GM18873 (cell line): Measurements from ENCODE around the gene EPHA10.
A peak's percentile ranks its signal among the peaks of the same experiment; 100 is the strongest.

Experiments used
- ATAC-seq: cut with Tn5 transposase; IDR thresholded peaks from one replicate; pipeline ENCODE4 v1.9.1; 2021; ENCODE audit warnings: mild to moderate bottlenecking, moderate library complexity, moderate number of reproducible peaks; ENCODE audit not compliant: unreplicated experiment, low FRiP score

The EPHA10 gene

DNA sequence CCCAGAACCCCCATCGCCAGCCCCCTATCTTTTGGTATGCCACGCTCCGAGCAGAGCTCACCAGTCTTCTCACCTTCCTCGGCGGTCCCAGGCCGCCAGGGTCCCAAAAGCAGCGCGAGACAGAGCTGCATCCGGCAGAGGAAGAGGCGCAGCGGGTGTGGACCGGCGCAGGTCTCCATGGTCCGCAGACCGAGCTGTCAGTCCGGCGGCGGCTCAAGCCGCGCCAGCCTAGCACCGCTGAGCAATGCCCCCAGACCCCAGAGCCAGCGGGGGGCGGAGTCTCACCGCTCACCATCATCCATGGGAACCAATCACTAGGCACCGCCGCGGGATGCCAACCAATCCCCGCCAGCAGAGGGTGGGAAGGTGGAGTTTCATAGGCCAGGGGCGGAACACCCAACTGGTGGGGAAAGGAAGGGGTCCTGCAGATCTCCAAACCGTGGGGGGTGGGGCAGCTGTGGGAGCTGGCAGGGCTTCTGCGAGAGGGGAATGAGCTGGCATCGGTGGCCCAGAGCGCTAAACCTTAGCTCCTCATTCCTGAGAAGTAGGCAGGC lies at the start of gene EPHA10:
Gene EPHA10, minus strand, starts transcription at position 233 of the 554 bp plus-strand sequence. Its CDS starts 54 bp downstream, at position 179.
- ATAC-seq, result no peak

GRCh38 chr1:37814252-37814651 lies 49.3 kb upstream of the EPHA10 start:
- ATAC-seq, result no peak

GRCh38 chr1:37813529-37814145 lies 48.7 kb upstream of the EPHA10 start:
- no peak for ATAC-seq

DNA sequence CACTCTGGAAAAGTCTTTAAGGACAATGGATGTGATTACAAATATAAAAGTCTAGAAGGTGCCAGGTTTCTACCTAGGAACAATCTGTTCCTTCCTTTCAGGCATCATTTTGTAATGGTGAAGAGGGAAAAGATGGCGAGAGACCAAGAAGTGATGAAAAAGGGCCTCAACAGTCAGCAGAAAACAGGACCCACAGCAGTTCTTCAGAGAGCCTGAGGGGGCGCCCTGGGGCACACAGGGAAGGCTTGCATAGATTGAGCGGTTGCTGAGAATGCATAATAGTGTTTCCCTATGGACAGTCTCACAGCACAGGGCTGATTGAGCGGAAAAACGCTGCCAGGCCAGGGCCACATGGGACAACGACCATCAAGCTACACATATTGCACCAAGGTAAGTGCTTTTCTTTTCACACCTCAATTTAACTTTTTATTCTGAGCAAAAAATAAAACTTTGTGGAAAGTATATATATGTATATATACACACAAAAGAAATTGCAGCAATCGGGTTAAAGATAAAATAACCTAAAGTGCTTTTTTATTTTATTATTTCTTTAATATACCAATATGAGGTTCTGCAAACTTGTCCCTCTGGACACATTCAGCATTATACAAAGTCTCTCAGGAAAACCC lies 46.2 kb upstream of the EPHA10 start:
- no peak for ATAC-seq

DNA sequence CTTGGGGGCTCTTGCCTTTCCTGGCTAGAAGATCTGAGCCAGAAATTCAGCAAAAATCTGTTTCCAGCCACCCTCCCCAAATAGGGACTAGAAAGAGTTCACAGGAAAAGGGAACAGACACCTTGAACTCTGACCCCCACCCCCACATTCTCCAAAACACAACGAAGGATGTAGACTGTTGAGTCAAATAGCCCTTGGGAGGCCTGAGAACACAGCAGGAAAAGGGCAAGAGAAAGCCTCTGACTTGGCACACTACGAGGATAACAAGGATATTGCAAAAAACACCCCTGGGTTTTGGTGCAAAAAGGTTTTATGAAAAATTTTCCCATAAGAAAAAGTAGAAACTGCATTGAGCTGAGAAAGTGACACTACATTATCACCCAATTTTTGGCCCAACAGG lies 45.0 kb upstream of the EPHA10 start:
- ATAC-seq, result no peak

DNA sequence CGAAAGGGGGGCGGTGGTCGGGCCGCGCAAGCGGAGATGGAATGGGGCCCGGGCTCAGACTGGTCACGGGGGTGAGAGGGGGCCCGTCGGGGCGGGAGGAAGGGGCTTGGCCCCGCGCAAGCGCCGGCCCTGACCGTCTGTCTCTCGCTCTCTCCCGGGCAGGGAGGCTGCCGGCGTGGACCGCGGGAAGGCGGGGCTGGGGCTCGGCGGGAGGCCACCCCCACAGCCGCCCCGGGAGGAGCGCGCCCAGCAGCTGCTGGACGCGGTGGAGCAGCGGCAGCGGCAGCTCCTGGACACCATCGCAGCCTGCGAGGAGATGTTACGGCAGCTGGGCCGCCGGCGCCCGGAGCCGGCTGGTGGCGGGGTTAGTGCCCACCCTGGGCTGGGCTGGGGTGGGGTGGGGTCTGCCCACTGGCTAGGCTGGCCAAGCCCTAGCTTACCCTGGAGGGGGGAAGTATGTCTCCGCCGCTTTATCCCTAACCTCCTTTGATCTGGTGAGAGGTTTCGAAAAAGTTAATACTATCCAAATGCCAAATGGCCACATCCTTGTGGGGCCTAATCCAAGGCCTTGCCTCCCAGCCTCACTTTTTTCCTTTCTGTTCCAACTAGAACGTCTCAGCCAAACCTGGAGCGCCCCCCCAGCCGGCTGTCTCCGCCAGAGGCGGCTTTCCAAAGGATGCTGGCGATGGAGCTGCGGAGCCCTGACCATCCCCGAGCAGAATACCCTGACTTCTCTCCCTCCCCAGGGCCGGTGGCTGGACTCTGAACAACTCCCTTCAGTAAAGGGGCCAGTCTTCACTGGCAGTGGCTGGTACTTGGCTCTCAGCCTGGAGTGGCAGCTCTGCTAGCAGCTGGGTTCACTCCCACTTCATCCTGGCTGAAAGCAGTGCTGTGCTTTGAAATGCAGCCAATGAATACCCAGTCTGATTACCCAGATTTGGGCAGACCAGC lies 43.7 kb upstream of the EPHA10 start:
- peak; percentile 2 for ATAC-seq

DNA sequence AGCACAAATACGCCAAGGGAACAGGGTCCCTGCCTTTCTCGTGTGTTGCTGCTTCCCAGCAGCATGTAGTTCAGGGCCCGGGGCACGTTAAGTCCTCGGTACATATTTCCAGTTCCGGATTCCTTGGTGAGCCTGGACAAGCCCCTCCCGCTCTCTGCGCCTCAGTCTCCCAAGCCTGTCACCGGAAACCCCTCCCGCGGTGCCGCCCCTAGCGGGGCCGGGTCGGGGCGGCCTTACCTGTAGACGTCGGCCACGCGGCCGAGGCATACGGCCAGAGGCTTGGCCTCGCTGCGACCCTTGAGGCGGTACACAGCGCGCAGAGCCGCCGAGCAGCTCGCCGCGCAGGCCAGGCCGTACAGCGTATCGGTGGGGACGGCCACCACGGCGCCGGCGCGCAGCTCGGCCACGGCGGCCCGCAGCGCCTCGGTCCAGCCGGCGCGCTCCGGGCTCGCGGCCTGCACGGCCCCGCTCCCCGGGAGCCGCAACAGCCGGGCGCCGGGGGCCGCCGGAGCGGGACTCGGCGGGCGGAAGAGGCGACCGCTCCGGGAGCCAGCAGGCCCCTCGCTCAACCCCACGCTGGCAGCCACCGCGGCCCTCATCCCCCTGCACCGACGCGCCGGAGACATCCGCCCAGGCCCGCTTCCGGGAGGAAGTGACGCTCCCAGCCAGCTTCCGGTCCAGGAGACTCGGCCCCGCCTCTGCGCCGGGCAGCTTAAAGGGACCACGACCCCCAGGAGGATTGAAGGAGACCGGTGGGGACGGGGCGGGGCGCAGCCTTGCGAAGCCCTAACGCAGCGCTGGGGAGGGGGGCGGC lies 42.8 kb upstream of the EPHA10 start, which contains the start of the genes C1orf122 and YRDC:
Gene C1orf122, plus strand, starts transcription at position 236 of the 814 bp plus-strand sequence. CDS start 615 bp downstream, outside the sequence.
Gene YRDC, minus strand, starts transcription at position 654 of the 814 bp plus-strand sequence. Its CDS starts 28 bp downstream, at position 626.
- ATAC-seq, result peak; percentile 60

- ATAC-seq, result no peak
Measured at GRCh38 chr1:37807220-37807554, 42.3 kb upstream of the EPHA10 start.

DNA sequence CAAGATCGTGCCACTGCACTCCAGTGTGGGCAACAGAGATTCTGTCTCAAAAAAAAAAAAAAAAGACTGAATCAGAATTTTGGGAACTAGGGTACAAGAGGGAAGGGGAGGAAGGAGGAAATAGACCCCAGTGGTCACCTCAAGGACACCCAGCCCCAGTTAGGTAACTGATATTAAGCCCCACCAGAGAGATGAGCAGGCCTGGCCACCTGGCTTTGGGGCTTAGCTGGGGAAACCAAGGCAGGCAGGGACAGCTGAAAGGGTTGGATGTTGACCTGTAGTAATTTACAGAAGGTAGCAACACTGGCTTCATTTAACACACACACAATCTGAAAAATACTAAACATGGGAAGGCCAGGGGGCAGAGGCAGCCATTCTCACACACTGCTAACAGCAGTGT lies 37.5 kb upstream of the EPHA10 start:
- no peak for ATAC-seq

DNA sequence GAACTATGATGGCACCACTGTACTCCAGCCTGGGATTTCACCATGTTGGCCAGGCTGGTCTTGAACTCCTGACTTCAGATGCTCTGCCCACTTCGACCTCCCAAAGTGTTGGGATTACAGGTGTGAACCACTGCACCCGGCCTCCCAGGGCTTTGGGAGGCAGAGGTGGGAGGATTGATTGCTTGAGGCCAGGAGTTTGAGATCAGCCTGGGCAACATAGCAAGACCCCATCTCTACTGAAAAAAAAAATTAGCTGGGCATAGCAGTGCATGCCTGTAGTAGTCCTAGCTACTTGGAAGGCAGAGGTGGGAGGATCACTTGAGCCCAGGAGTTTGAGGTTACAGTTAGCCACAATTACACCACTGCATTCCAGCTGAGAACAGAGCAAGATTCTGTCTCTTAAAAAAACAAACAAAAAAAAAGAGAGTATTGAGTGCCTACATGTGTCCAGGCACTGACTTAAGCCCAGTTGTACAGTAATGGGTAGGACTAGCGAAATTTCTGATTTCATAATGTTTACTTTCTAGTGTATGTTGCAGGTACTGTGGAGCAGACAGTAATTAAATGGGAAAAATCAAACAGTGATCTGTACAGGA lies 32.9 kb upstream of the EPHA10 start:
- ATAC-seq, result no peak

DNA sequence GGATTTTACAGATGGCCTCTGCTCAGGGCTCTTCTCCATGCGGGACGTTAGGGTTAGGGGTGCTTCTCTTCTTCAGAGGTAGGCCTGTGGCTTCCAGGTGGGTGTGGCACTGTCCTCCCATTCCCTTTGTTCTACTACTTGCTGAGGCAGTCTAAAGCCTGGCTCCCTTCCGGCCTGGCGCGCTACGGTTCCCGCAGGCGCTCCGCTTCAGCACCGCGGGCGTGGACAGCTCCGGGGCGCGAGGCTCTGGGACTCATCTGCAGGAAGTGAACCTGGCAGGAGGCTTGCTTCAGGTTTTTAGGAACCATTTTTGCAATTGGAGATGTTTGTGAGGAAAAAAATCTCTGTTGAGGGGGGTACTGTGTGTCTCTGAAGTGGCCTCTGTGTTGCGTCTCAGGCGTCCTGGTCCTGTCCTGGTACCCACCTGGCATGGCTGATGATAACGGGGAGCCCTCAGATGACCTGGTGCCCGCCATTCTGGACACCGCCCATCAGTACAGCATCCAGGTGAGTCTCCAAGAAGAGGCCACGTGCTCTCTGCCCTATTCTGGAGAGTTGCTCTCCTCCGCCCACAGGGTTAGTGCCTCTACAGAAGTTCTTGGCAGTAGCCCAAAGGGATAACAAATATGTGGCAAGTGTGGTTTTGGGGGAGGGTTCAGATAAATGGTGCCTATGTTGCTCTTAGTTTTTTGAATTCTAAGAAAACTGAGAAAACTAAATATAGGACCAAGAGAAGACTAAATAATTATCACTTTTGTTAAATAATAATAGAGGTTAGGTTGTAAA lies 30.6 kb upstream of the EPHA10 start:
- ATAC-seq, result no peak

GRCh38 chr1:37794372-37795339 lies 29.7 kb upstream of the EPHA10 start:
- ATAC-seq, result no peak

DNA sequence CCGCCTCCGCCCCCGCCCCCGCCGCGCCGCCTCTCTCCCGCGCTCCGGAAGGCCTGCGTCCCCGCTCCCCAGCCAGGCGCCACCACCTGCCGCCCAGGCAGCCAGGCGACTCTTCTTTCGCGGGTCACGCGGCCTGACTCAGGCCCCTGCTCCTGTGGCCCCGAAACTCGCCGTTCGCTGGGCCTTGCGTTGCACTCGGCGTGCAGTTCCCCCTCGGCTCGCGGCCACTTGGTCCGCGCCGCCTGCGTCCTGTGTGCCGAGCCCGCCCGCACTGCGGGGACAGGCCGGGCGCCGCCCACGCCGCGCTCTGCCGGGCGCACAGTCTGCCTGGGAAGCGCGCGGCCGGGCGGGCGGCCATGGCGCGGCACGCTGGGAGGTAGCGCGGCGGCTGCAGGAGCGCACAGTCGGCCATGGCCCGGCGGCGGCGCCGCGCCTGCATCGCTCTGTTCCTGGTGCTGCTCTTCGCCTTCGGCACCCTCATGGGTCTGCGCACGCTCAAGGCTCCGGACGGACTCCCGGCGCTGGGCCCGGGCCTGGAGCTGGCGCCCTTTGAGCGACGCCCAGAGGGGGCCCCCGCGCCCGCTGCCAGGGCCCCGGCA lies 29.0 kb upstream of the EPHA10 start, which contains the start of gene MANEAL:
Gene MANEAL, plus strand, starts transcription at position 75 of the 599 bp plus-strand sequence. Its CDS starts 336 bp downstream, at position 411.
- ATAC-seq, result no peak

DNA sequence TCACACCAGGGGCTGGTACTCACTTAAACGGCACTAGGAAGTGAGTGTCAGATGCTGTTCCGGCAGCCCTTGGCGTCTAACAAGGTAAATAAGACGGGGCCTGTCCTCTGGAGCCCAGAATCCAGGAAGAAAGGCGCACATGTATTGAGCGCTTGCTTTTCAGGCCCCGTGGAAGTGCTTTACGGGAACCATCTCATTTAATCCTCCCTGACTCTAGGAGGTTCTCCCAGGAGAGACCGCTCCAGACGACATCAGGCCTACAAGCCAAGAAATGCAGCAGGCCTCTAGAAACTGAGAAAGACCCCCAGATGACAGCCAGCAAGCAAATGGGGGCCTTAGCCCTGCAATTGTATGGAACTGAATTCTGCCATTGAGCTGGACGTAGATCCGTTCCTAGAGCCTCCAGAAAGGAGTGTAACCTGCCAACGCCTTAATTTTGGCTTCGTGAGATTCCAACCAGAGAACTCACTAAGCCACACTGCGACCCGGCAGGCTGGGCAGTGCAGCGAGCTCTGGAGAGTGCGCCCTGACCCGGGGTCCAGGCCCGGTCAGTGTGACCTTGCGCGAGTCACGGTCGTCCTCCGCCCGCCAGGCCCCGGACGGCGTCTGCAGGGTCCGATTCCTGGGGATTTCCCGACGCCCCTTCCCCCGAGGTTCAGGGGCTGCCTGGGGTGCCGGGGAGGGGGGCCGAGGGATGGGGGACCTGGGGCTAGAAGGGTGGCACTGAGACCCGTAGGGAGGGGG lies 28.2 kb upstream of the EPHA10 start:
- no peak for ATAC-seq

- ATAC-seq, result no peak
Measured at GRCh38 chr1:37782491-37782890, 17.6 kb upstream of the EPHA10 start.

GRCh38 chr1:37778654-37779053 lies 13.7 kb upstream of the EPHA10 start:
- no peak for ATAC-seq
